Body of pancreas (tissue), 4 donors: ENCODE data around the gene CAPZB. TPM values are rescaled to one million over a fixed set of nuclear protein-coding genes. Genes with fewer than 3 reads are reported as not detected.

Experiments used
- ATAC-seq: fragments of 150-250 bp; one replicate; pipeline ENCODE4 v1.9.1; 2016
- DNase-seq, 4 donors: peaks; one replicate each; pipeline ENCODE4 v3.0.0-alpha.2; 2019
- H3K27ac ChIP-seq, 4 donors: fragments of 200-600 bp; sonication (generic); 1 replicate in 3 of 4; 2 replicates in 1 of 4; pipeline versions ENCODE4 v1.5.1 to v1.6.1; 2016 to 2019; ENCODE audit warnings: mild to moderate bottlenecking in 1 of 4, mixed read lengths in 1 of 4, moderate library complexity in 1 of 4
- H3K27me3 ChIP-seq, 2 donors: fragments of 200-600 bp; sonication (generic); one replicate each; pipeline ENCODE4 v1.6.0; 2016; ENCODE audit warnings: mild to moderate bottlenecking in 1 of 2
- H3K36me3 ChIP-seq, 2 donors: fragments of 200-600 bp; sonication (generic); replicated peaks in 1 of 2; 2 replicates each; pipeline ENCODE4 v1.5.1; 2016; ENCODE audit warnings: low read depth in 2 of 2; ENCODE audit not compliant: insufficient read depth in 1 of 2
- H3K4me1 ChIP-seq: fragments of 200-600 bp; sonication (generic); one replicate; pipeline ENCODE4 v1.6.0; 2016
- H3K4me3 ChIP-seq, 2 donors: fragments of 200-600 bp; sonication (generic); 1 replicate in 1 of 2; 2 replicates in 1 of 2; pipeline ENCODE4 v1.5.1; 2016 to 2019
- H3K9me3 ChIP-seq, 3 donors: fragments of 200-600 bp; sonication (generic); 1 replicate in 2 of 3; 2 replicates in 1 of 3; pipeline ENCODE4 v1.5.1; 2016
- CTCF ChIP-seq, 7 experiments: fragments of 450-650 bp in 4 of 7; fragments of 200-600 bp in 3 of 7; sonication (generic) in 3 of 7; IDR thresholded peaks; one replicate each; pipeline ENCODE4 v1.5.1; 2016 to 2019; ENCODE audit warnings: antibody characterized with exemption in 7 of 7
- POLR2A ChIP-seq, 3 donors: fragments of 450-650 bp; IDR thresholded peaks; one replicate each; pipeline ENCODE4 v1.6.1; 2016; ENCODE audit warnings: antibody characterized with exemption in 3 of 3, mild to moderate bottlenecking in 2 of 3
- WGBS, 2 donors: methylation state at CpG; one replicate each; pipeline ENCODE4 v1.1.5; 2017; 5-methylcytosine and 5-hydroxymethylcytosine counted together
- intact Hi-C: fragments of 100-400 bp; cut with DNase I; formaldehyde crosslinking; loops from one replicate; pipeline ENCODE4 v1.15.1; 2023
- total RNA-seq, 2 donors: library from RNA; depleted of rRNA; stranded (reverse); fragments of >200 nt; gene quantifications; one replicate each; pipeline ENCODE4 v1.1.0, GENCODE V29; 2016

Gene CAPZB
- total RNA-seq, 2 donors from 2014 or later = 35.5 to 54.1 TPM

- peaks cover 14% of the 10 kb centered on the region for H3K4me1 ChIP-seq
- DNase-seq = no peak
- H3K27me3 ChIP-seq = no peaks in the 10 kb centered on the region
- intact Hi-C loops = no loop called here
- no peaks in the 10 kb centered on the region for H3K9me3 ChIP-seq
- H3K4me3 ChIP-seq = no peak overlapping the region
- H3K27ac ChIP-seq = peak overlapping the region in 3 of 4 donors; percentile 0 to 48 (median 13)
- ATAC-seq = no peak
- TF ChIP-seq CTCF (IDR thresholded peaks at IDR 0.05) (no peak), POLR2A (IDR thresholded peaks at IDR 0.05) (no peak)
- 63 to 87% methylated on average over 6 to 9 of the region's 9 CpGs for WGBS, 2 donors
- peaks cover 0 to 7% of the 10 kb centered on the region in 2 donors for H3K36me3 ChIP-seq
Measured at GRCh38 chr1:19385221-19385620, 100.1 kb downstream of the CAPZB start.

- no peak overlapping the region for H3K4me3 ChIP-seq
- no peak for DNase-seq
Measured at GRCh38 chr1:19384772-19385187, 100.6 kb downstream of the CAPZB start.

DNA sequence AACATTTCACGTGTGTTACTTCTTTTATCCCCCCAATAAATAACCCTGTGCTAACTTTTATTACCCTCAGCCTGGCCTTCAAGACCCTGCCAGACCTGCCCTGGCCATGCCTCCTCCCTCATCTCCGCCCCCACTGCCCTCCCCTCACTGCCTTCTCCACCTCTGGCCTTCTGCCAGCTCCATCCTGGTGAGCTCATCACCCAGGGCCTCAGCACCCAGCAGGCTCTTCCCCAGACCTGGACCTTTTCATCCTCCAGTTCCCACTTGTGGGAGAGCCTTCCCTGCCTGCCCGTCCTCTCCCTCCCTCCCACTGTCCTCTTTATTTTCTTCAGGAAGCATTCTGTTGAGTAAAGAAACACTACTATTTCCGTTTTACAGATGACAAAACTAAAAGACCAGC is 101.2 kb downstream of the CAPZB start:
- H3K9me3 ChIP-seq = no peaks in the 10 kb centered on the region
- H3K36me3 ChIP-seq = peaks cover 0 to 9% of the 10 kb centered on the region in 2 donors
- no peaks in the 10 kb centered on the region for H3K27me3 ChIP-seq
- intact Hi-C loops = no loop called here
- peak in 3 of 4 donors; percentile 21 to 47 (median 45) for DNase-seq
- no peak for TF ChIP-seq CTCF (IDR thresholded peaks at IDR 0.05)
- no peak for TF ChIP-seq POLR2A (IDR thresholded peaks at IDR 0.05)
- H3K4me1 ChIP-seq = peaks cover 14% of the 10 kb centered on the region
- 77 to 85% methylated on average over 4 of the region's 4 CpGs for WGBS, 2 donors
- ATAC-seq = no peak
- no peak overlapping the region for H3K27ac ChIP-seq
- no peak overlapping the region for H3K4me3 ChIP-seq

More at GRCh38 chr1:19384772-19385187, 100.6 kb downstream of the CAPZB start:
- H3K27me3 ChIP-seq = no peaks in the 10 kb centered on the region
- peaks cover 14% of the 10 kb centered on the region for H3K4me1 ChIP-seq
- 98 to 99% methylated on average over 7 of the region's 7 CpGs for WGBS, 2 donors
- no peak for ATAC-seq
- TF ChIP-seq POLR2A (IDR thresholded peaks at IDR 0.05) (no peak), CTCF (IDR thresholded peaks at IDR 0.05) (no peak)
- intact Hi-C loops = no loop called here
- no peaks in the 10 kb centered on the region for H3K9me3 ChIP-seq
- H3K36me3 ChIP-seq = peaks cover 0 to 9% of the 10 kb centered on the region in 2 donors
- H3K27ac ChIP-seq = peak overlapping the region in 1 of 4 donors; percentile 0

DNA sequence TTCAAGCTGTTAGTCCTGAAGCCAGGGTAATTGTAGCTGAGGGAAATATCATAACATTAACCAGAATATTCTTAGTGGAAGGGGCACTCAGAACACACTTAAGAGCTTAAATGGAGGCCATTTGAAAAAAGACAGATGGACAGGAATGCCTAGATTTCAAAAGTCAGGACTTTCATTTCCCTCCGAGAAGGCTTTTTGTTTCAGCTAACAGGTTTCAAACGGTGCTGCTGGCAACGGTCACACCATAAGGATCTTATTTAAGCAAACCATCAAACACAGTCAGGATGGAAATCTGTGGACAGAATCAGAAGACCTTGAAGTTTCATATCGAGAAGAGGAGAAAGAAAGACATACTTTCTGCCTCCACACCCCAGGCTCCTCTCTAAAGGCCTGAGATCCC is 103.1 kb downstream of the CAPZB start:
- Histone ChIP-seq H3K9me3 (no peaks in the 10 kb centered on the region), H3K4me3 (no peak overlapping the region), H3K27ac (no peak overlapping the region), H3K36me3 (peaks cover 0 to 17% of the 10 kb centered on the region in 2 donors), H3K27me3 (no peaks in the 10 kb centered on the region), H3K4me1 (peaks cover 14% of the 10 kb centered on the region)
- ATAC-seq (no peak), DNase-seq (no peak)
- 54 to 71% methylated on average over 4 of the region's 4 CpGs for WGBS, 2 donors
- TF ChIP-seq CTCF (IDR thresholded peaks at IDR 0.05) (no peak), POLR2A (IDR thresholded peaks at IDR 0.05) (no peak)
- intact Hi-C loops = no loop called here

GRCh38 chr1:19381261-19381660 is 104.1 kb downstream of the CAPZB start:
- Histone ChIP-seq H3K27me3 (no peaks in the 10 kb centered on the region), H3K4me3 (no peak overlapping the region), H3K9me3 (no peaks in the 10 kb centered on the region), H3K4me1 (peaks cover 10% of the 10 kb centered on the region), H3K27ac (no peak overlapping the region), H3K36me3 (peaks cover 0 to 19% of the 10 kb centered on the region in 2 donors)
- WGBS, 2 donors = 75 to 80% methylated on average over 6 of the region's 6 CpGs
- TF ChIP-seq CTCF (IDR thresholded peaks at IDR 0.05) (no peak), POLR2A (IDR thresholded peaks at IDR 0.05) (no peak)
- ATAC-seq (no peak), DNase-seq (no peak)
- intact Hi-C loops = no loop called here
